Smooth muscle cell (in vitro differentiated cells): ENCODE data around the gene TFF2. TPM values are rescaled to one million over a fixed set of nuclear protein-coding genes. Genes with fewer than 3 reads are reported as not detected.

Experiments
- DNase-seq: peaks from one replicate; lab custom pipeline; 2025; ENCODE audit not compliant: unreplicated experiment; lab: John Stamatoyannopoulos, UW
- H2AFZ ChIP-seq: fragments of 200-600 bp; sonication (generic); 2 replicates; pipeline ENCODE4 v1.6.0; 2016; ENCODE audit warnings: antibody characterized with exemption, low read depth, mild to moderate bottlenecking
- H3F3A ChIP-seq: fragments of 200-600 bp; sonication (generic); 2 replicates; pipeline ENCODE4 v1.6.0; 2017; ENCODE audit warnings: antibody characterized with exemption, low read depth
- H3K27ac ChIP-seq: fragments of 200-600 bp; sonication (generic); 2 replicates; pipeline ENCODE4 v1.5.1; 2016; ENCODE audit warnings: low read depth, mild to moderate bottlenecking
- H3K27me3 ChIP-seq: fragments of 200-600 bp; sonication (generic); 2 replicates; pipeline ENCODE4 v1.6.1; 2016; ENCODE audit warnings: low read depth, mild to moderate bottlenecking
- H3K36me3 ChIP-seq: fragments of 200-600 bp; sonication (generic); 2 replicates; pipeline ENCODE4 v1.5.1; 2016; ENCODE audit warnings: low read depth
- H3K4me1 ChIP-seq: fragments of 200-600 bp; sonication (generic); 2 replicates; pipeline ENCODE4 v1.5.1; 2016; ENCODE audit warnings: low read depth
- H3K4me2 ChIP-seq: fragments of 200-600 bp; sonication (generic); 2 replicates; pipeline ENCODE4 v1.6.0; 2016; ENCODE audit warnings: mild to moderate bottlenecking
- H3K4me3 ChIP-seq: fragments of 200-600 bp; sonication (generic); 2 replicates; pipeline ENCODE4 v1.5.1; 2016; ENCODE audit warnings: mild to moderate bottlenecking
- H3K79me2 ChIP-seq: fragments of 200-600 bp; sonication (generic); 2 replicates; pipeline ENCODE4 v1.6.0; 2016; ENCODE audit warnings: low read depth, mild to moderate bottlenecking
- H3K9ac ChIP-seq: fragments of 200-600 bp; sonication (generic); 2 replicates; pipeline ENCODE4 v1.6.0; 2016; ENCODE audit warnings: low read depth
- H3K9me3 ChIP-seq: fragments of 200-600 bp; sonication (generic); replicated peaks from 2 replicates; pipeline ENCODE4 v1.5.1; 2016; ENCODE audit warnings: low read depth
- H4K20me1 ChIP-seq: fragments of 200-600 bp; sonication (generic); 2 replicates; pipeline ENCODE4 v1.6.0; 2016; ENCODE audit warnings: low read depth
- WGBS: methylation state at CpG from one replicate; pipeline ENCODE4 v1.1.7; 2016; ENCODE audit warnings: low lambda C conversion rate; 5-methylcytosine and 5-hydroxymethylcytosine counted together
- polyA plus RNA-seq: library from polyadenylated mRNA; unstranded; fragments of >200 nt; fragmentation: Nextera tagmentation; extraction: Ambion mirVana; gene quantifications from 2 replicates; pipeline ENCODE4 v1.2.1, GENCODE V29; 2016
- total RNA-seq: library from RNA; depleted of rRNA; stranded (reverse); fragments of >200 nt; gene quantifications from 2 replicates; pipeline ENCODE4 v1.2.3, GENCODE V29; 2014
- TF ChIP-seq, protein P1 (sequence below): fragments of 200-600 bp; sonication (generic); IDR thresholded peaks from 2 replicates; pipeline ENCODE4 v1.5.1; 2017; ENCODE audit warnings: borderline replicate concordance, mild to moderate bottlenecking, antibody characterized with exemption; ENCODE audit not compliant: insufficient read depth, poor library complexity, severe bottlenecking

TFF2 gene
- total and polyA plus RNA-seq, 2 experiments from 2014 or later, result not detected

DNA sequence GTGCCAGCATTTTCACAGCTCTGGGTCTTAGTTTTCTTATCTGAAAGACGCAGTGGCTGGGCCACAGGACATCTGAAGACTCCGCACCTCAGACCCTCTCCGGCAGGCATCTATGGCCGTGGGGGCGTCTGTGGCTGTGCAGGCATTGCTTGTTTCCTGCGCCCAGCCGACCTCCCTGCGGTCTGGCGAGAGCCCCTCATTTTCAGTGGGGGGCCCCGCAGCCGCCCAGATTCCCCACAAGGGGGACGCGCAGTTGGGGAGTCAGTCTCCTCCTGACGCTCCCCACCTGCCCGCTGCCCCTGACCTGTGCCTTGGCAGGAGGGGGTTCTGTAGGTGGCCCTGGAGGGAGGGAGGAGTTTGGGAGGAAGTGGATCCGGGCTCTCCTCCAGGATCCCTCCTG, 19.0 kb upstream of the TFF2 start:
- no peak overlapping the region for H3K4me3 ChIP-seq
- TF ChIP-seq, protein P1, sequence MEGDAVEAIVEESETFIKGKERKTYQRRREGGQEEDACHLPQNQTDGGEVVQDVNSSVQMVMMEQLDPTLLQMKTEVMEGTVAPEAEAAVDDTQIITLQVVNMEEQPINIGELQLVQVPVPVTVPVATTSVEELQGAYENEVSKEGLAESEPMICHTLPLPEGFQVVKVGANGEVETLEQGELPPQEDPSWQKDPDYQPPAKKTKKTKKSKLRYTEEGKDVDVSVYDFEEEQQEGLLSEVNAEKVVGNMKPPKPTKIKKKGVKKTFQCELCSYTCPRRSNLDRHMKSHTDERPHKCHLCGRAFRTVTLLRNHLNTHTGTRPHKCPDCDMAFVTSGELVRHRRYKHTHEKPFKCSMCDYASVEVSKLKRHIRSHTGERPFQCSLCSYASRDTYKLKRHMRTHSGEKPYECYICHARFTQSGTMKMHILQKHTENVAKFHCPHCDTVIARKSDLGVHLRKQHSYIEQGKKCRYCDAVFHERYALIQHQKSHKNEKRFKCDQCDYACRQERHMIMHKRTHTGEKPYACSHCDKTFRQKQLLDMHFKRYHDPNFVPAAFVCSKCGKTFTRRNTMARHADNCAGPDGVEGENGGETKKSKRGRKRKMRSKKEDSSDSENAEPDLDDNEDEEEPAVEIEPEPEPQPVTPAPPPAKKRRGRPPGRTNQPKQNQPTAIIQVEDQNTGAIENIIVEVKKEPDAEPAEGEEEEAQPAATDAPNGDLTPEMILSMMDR, result peak; percentile 12

GRCh38 chr21:42367367-42368165, 16.8 kb upstream of the TFF2 start:
- H3K4me2 ChIP-seq, result no peak overlapping the region
- no peaks in the 10 kb centered on the region for H3K9me3 ChIP-seq
- H3K36me3 ChIP-seq, result no peaks in the 10 kb centered on the region
- no peaks in the 10 kb centered on the region for H4K20me1 ChIP-seq
- no peaks in the 10 kb centered on the region for H3K27me3 ChIP-seq
- H3K79me2 ChIP-seq, result no peaks in the 10 kb centered on the region
- H3K27ac ChIP-seq, result peak overlapping the region; percentile 73
- no peak overlapping the region for H3K9ac ChIP-seq
- no peaks in the 10 kb centered on the region for H3F3A ChIP-seq
- TF ChIP-seq, protein P1, result no peak
- no peaks in the 10 kb centered on the region for H3K4me1 ChIP-seq
- no peak overlapping the region for H3K4me3 ChIP-seq
- no peak overlapping the region for H2AFZ ChIP-seq
- WGBS, result 90% methylated on average over 14 of the region's 14 CpGs
- no peak for DNase-seq

More for the DNA sequence above, 19.0 kb upstream of the TFF2 start:
- H3K27ac ChIP-seq, result no peak overlapping the region
- no peaks in the 10 kb centered on the region for H3K9me3 ChIP-seq
- H3K9ac ChIP-seq, result no peak overlapping the region
- H3K4me1 ChIP-seq, result no peaks in the 10 kb centered on the region
- no peaks in the 10 kb centered on the region for H3K36me3 ChIP-seq
- no peaks in the 10 kb centered on the region for H3K79me2 ChIP-seq
- no peaks in the 10 kb centered on the region for H4K20me1 ChIP-seq
- no peak overlapping the region for H2AFZ ChIP-seq
- H3F3A ChIP-seq, result no peaks in the 10 kb centered on the region
- DNase-seq, result no peak
- H3K27me3 ChIP-seq, result no peaks in the 10 kb centered on the region
- WGBS, result 87% methylated on average over 16 of the region's 16 CpGs
- H3K4me2 ChIP-seq, result no peak overlapping the region

GRCh38 chr21:42366292-42367010, 15.7 kb upstream of the TFF2 start, which contains the start of gene TFF1:
Gene TFF1 (minus strand): TSS chr21:42366535. CDS start chr21:42366495, 40 bp downstream.
- no peaks in the 10 kb centered on the region for H3K36me3 ChIP-seq
- H3K9ac ChIP-seq, result no peak within 1 kb of the TSS
- no peak within 1 kb of the TSS for H3K4me3 ChIP-seq
- H3K79me2 ChIP-seq, result no peaks in the 10 kb centered on the region
- H3K4me1 ChIP-seq, result no peaks in the 10 kb centered on the region
- peak within 1 kb of the TSS; percentile 29 for H3K4me2 ChIP-seq
- 55% methylated on average over 19 of the region's 19 CpGs for WGBS
- H3K9me3 ChIP-seq, result no peaks in the 10 kb centered on the region
- no peak within 1 kb of the TSS for H2AFZ ChIP-seq
- no peak for DNase-seq
- peak within 1 kb of the TSS; percentile 73 for H3K27ac ChIP-seq
- H4K20me1 ChIP-seq, result no peaks in the 10 kb centered on the region
- H3F3A ChIP-seq, result no peaks in the 10 kb centered on the region
- no peaks in the 10 kb centered on the region for H3K27me3 ChIP-seq
- TF ChIP-seq, protein P1, result no peak
